ENCODE results near the gene GRHL3.

Gene GRHL3

DNA sequence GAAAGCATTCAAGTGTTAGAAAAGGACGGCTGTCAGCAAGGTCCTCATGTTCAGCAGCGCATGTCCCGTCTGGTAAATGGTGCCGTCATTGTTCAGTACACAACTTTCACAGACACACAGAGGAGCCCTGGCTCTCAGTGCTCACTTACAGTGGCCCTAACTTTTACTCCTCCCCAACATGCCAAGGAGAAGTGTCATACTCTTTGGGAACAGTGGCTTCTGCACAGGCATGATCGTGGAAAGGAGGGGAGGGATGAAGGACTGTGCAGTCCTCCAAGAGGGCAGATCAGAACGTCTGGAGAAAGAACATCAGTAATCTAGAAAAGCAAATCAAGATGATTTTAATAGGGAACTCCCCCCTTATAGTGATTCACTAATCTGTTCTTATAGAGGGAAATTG lies 3.8 kb upstream of the GRHL3 start:
- Histone ChIP-seq H3K9ac (ENCODE audit: low read length) (no peak overlapping the region), H3K36me3 (ENCODE audit: insufficient read depth, low read length) (no peaks in the 10 kb centered on the region), H3K4me3 (ENCODE audit: low read depth, low read length, poor library complexity, severe bottlenecking) (no peak overlapping the region), H3K9me3 (ENCODE audit: low read length) (no peaks in the 10 kb centered on the region), H3F3A (ENCODE audit: insufficient read depth, low read length) (no peaks in the 10 kb centered on the region), H4K20me1 (ENCODE audit: insufficient read depth, low read length) (no peaks in the 10 kb centered on the region), H3K4me1 (ENCODE audit: insufficient read depth, low read length, severe bottlenecking) (peaks cover 6% of the 10 kb centered on the region), H2AFZ (ENCODE audit: low read length) (no peak overlapping the region), H3K9me2 (ENCODE audit: low read depth, low read length) (no peaks in the 10 kb centered on the region), H3K27me3 (ENCODE audit: insufficient read depth, low read length) (no peaks in the 10 kb centered on the region), H3K4me2 (ENCODE audit: low read length) (no peak overlapping the region), H3K27ac (ENCODE audit: low read depth, low read length, poor library complexity, severe bottlenecking) (no peak overlapping the region), H3K79me2 (ENCODE audit: insufficient read depth, low read length) (no peaks in the 10 kb centered on the region)
- TF ChIP-seq, protein P1, sequence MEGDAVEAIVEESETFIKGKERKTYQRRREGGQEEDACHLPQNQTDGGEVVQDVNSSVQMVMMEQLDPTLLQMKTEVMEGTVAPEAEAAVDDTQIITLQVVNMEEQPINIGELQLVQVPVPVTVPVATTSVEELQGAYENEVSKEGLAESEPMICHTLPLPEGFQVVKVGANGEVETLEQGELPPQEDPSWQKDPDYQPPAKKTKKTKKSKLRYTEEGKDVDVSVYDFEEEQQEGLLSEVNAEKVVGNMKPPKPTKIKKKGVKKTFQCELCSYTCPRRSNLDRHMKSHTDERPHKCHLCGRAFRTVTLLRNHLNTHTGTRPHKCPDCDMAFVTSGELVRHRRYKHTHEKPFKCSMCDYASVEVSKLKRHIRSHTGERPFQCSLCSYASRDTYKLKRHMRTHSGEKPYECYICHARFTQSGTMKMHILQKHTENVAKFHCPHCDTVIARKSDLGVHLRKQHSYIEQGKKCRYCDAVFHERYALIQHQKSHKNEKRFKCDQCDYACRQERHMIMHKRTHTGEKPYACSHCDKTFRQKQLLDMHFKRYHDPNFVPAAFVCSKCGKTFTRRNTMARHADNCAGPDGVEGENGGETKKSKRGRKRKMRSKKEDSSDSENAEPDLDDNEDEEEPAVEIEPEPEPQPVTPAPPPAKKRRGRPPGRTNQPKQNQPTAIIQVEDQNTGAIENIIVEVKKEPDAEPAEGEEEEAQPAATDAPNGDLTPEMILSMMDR (IDR thresholded peaks at IDR 0.05; ENCODE audit: low read length), result no peak
- no peak for TF ChIP-seq EZH2 (IDR thresholded peaks at IDR 0.05; ENCODE audit: borderline replicate concordance, low read length)

DNA sequence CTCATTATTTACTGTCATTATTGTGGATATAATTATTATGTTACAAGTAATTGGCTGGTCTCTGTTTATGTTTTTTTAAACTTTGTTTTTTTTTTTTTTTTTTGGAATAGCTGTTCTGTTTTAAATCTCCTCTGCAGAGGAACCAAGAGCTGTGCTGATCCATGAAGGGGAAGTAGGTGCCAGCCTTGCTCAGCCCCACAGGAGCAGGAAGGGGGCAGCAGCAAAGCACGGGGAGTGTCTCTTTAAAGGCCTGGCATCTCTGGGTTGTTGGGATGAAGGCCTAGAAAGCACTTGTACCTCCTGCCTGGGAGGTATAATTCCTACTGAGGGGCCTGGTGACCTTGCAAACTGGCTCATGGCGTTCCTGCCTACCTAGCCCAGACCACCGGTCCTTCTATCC lies 2.5 kb upstream of the GRHL3 start:
- peaks cover 14% of the 10 kb centered on the region for H3K4me1 ChIP-seq (ENCODE audit: insufficient read depth, low read length, severe bottlenecking)
- H3K27me3 ChIP-seq (ENCODE audit: insufficient read depth, low read length), result no peaks in the 10 kb centered on the region
- H3K9me3 ChIP-seq (ENCODE audit: low read length), result no peaks in the 10 kb centered on the region
- no peaks in the 10 kb centered on the region for H3K36me3 ChIP-seq (ENCODE audit: insufficient read depth, low read length)
- H3K27ac ChIP-seq (ENCODE audit: low read depth, low read length, poor library complexity, severe bottlenecking), result no peak overlapping the region
- no peak overlapping the region for H3K4me3 ChIP-seq (ENCODE audit: low read depth, low read length, poor library complexity, severe bottlenecking)
- H3K79me2 ChIP-seq (ENCODE audit: insufficient read depth, low read length), result no peaks in the 10 kb centered on the region
- H4K20me1 ChIP-seq (ENCODE audit: insufficient read depth, low read length), result no peaks in the 10 kb centered on the region
- H2AFZ ChIP-seq (ENCODE audit: low read length), result no peak overlapping the region
- no peaks in the 10 kb centered on the region for H3K9me2 ChIP-seq (ENCODE audit: low read depth, low read length)
- no peak overlapping the region for H3K4me2 ChIP-seq (ENCODE audit: low read length)
- no peaks in the 10 kb centered on the region for H3F3A ChIP-seq (ENCODE audit: insufficient read depth, low read length)
- no peak overlapping the region for H3K9ac ChIP-seq (ENCODE audit: low read length)
- TF ChIP-seq EZH2 (IDR thresholded peaks at IDR 0.05; ENCODE audit: borderline replicate concordance, low read length), result no peak
- TF ChIP-seq, protein P1 (IDR thresholded peaks at IDR 0.05; ENCODE audit: low read length), result no peak

DNA sequence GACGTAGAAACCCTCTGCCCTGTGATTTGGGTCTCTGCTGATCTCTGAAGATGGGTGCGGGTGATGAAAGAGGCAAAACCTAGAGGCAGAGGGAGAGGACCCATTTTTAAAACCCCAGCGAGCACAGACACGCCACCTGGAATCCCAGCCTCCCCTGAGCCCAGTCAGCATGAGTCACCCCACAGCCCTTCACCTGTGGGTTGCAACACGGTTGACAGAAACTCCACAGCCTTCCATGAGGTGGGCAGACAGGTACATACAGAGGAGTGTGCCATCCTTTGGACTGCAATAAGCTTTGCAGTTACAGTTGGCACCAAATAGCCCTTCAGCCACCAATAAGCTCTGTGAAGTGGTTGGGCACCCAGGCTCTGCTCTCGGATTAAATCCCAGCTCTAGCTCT lies 2.1 kb upstream of the GRHL3 start:
- TF ChIP-seq, protein P1 (IDR thresholded peaks at IDR 0.05; ENCODE audit: low read length), result no peak
- no peak for TF ChIP-seq EZH2 (IDR thresholded peaks at IDR 0.05; ENCODE audit: borderline replicate concordance, low read length)
- peaks cover 18% of the 10 kb centered on the region for H3K4me1 ChIP-seq (ENCODE audit: insufficient read depth, low read length, severe bottlenecking)
- H4K20me1 ChIP-seq (ENCODE audit: insufficient read depth, low read length), result no peaks in the 10 kb centered on the region
- H3K36me3 ChIP-seq (ENCODE audit: insufficient read depth, low read length), result no peaks in the 10 kb centered on the region
- H3K4me3 ChIP-seq (ENCODE audit: low read depth, low read length, poor library complexity, severe bottlenecking), result no peak overlapping the region
- H3K79me2 ChIP-seq (ENCODE audit: insufficient read depth, low read length), result no peaks in the 10 kb centered on the region
- H3F3A ChIP-seq (ENCODE audit: insufficient read depth, low read length), result no peaks in the 10 kb centered on the region
- H3K9ac ChIP-seq (ENCODE audit: low read length), result no peak overlapping the region
- no peaks in the 10 kb centered on the region for H3K9me3 ChIP-seq (ENCODE audit: low read length)
- no peak overlapping the region for H3K4me2 ChIP-seq (ENCODE audit: low read length)
- H2AFZ ChIP-seq (ENCODE audit: low read length), result no peak overlapping the region
- no peaks in the 10 kb centered on the region for H3K27me3 ChIP-seq (ENCODE audit: insufficient read depth, low read length)
- H3K9me2 ChIP-seq (ENCODE audit: low read depth, low read length), result no peaks in the 10 kb centered on the region
- H3K27ac ChIP-seq (ENCODE audit: low read depth, low read length, poor library complexity, severe bottlenecking), result no peak overlapping the region

Measured in OCI-LY1 (cell line).